ENCODE measurements around the gene HTR3B. TPM values are rescaled to one million over a fixed set of nuclear protein-coding genes. Genes with fewer than 3 reads are reported as not detected.

The HTR3B gene
- total RNA-seq, 4 donors from 2014 or later, result not detected

DNA sequence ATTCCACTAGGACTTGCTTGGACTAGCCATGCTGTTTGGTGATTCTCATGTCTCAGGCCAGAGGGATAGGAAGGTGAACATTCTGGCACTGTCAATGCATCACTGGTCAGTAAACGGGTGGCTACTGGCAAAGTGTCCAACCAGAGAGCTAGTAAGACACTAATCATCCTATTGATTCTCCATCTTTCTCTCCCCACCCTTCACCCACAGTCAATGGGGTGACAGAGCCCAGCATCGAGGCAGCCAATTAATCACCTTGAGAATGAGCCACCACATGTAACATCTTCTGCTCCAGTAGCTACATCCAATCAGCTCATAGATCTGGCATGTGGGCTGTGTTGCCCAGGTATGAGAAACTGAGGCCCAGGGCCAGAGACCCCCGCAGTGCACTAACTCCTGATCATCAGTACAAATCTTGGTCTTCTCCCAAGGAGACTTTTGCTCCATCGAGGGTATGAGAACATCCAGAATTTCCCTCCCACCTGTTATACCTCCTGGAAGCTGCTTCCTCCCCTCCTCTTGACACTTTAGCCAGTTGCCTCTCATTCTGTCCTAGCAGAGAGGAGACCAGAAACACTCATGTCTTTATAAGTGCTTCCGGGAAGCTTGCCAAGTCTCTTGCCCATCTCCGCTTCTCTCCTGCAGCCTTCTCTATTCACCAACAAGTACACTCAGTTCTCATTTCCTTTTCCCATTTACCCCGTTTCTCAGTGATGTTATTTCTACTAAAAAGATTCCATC, 87.3 kb downstream of the HTR3B start:
- H3K4me1 ChIP-seq, result no peaks in the 10 kb centered on the region
- no peak overlapping the region for H3K27ac ChIP-seq
- DNase-seq (no peak), ATAC-seq (no peak)
- in situ Hi-C loops (cut with MboI; ENCODE audit: low sequenced_read_pairs in 4 of 4), result no loop called here
- TF ChIP-seq, protein P1, sequence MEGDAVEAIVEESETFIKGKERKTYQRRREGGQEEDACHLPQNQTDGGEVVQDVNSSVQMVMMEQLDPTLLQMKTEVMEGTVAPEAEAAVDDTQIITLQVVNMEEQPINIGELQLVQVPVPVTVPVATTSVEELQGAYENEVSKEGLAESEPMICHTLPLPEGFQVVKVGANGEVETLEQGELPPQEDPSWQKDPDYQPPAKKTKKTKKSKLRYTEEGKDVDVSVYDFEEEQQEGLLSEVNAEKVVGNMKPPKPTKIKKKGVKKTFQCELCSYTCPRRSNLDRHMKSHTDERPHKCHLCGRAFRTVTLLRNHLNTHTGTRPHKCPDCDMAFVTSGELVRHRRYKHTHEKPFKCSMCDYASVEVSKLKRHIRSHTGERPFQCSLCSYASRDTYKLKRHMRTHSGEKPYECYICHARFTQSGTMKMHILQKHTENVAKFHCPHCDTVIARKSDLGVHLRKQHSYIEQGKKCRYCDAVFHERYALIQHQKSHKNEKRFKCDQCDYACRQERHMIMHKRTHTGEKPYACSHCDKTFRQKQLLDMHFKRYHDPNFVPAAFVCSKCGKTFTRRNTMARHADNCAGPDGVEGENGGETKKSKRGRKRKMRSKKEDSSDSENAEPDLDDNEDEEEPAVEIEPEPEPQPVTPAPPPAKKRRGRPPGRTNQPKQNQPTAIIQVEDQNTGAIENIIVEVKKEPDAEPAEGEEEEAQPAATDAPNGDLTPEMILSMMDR (IDR thresholded peaks at IDR 0.05 in 4 of 5, conservative IDR thresholded peaks at IDR 0.05 in 1 of 5), result no peak
- TF ChIP-seq POLR2A (IDR thresholded peaks at IDR 0.05), result no peak
- no peaks in the 10 kb centered on the region for H3K27me3 ChIP-seq
- intact Hi-C loops (cut with DNase I; ENCODE audit: low total_unique reads), result no loop called here
- H3K4me3 ChIP-seq, result no peak overlapping the region
- H3K9me3 ChIP-seq, result no peaks in the 10 kb centered on the region
- no peaks in the 10 kb centered on the region for H3K36me3 ChIP-seq

DNA sequence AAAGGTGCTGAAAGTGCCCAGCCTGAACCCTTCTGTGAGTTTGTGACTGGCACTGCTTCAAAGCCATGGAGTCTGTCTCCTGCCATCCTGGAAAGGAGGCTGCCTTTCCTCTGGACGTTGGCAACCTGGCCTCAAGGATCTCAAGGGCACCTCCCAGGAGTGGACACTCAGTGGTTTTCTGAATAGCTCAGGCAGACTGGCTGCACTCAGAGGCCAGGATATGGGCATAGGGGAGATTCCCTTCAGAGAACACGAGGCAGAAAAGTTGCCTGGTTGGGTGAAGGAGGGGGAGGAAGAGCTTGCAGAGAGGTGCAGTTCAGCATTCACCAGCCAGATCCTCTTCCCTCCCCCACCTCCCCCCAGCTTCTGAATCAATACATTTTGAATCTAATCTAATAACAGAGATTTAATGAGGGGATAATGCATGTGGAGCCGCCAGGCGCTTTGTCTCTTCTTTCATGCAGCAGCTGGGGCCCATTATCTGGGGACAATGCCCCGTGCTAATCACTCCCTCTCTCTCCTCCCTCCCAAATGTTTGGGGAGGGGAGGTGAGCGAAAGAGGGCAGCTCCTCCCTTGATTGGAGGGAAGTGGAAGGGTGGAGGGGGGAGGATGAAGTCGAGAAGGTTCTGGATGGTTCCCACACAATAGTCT, 88.0 kb downstream of the HTR3B start:
- Histone ChIP-seq H3K4me1 (no peaks in the 10 kb centered on the region), H3K9me3 (no peaks in the 10 kb centered on the region), H3K27me3 (no peaks in the 10 kb centered on the region), H3K4me3 (no peak overlapping the region), H3K27ac (no peak overlapping the region), H3K36me3 (no peaks in the 10 kb centered on the region)
- TF ChIP-seq POLR2A (IDR thresholded peaks at IDR 0.05), result no peak
- TF ChIP-seq, protein P1 (IDR thresholded peaks at IDR 0.05 in 4 of 5, conservative IDR thresholded peaks at IDR 0.05 in 1 of 5), result no peak
- intact Hi-C loops (cut with DNase I; ENCODE audit: low total_unique reads), result no loop called here
- ATAC-seq, result no peak
- in situ Hi-C loops (cut with MboI; ENCODE audit: low sequenced_read_pairs in 4 of 4), result no loop called here
- DNase-seq, result no peak

DNA sequence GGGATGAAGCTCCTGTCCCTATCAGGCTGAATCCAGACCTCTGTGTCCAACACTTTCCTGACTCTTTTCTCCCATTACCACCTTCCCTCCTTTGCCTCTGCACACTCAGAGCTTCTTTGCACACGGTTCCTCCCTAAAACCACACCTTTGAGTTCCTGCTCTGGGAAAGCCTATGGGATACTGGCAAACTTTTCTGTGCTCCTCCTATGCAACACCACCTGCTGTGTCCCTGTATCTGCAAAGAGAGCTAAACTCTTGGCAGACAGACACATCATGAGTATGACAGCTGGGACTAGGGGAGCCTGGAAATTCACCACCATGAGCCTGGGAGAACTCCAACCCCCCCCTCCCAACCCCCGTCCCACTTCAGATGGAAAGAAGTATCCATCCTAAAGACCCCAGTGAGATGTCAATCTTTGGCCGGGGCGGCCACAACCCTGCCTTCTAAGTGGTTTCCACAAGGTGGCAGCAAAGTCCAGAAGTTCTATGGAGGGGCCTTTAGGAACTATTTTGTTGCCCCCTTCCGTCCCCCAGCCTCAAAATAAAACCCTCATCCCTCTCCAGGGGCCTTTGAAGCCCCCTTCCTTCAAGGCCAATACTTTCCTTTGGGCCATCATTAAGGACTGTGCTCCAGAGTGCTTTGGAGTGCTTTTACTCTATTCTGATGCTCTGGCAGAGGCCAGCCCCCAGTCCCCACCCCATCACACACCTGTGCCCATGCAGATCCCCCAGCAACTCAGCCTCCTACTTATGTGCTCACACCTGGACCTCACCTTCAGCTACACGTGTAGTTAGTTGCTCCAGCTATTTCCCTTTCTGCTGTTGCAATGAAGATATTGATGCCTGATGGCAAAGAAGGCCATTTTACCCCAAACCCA, 89.7 kb downstream of the HTR3B start:
- in situ Hi-C loops (cut with MboI; ENCODE audit: low sequenced_read_pairs in 4 of 4), result no loop called here
- H3K4me3 ChIP-seq, result no peak overlapping the region
- H3K36me3 ChIP-seq, result no peaks in the 10 kb centered on the region
- TF ChIP-seq POLR2A (IDR thresholded peaks at IDR 0.05), result no peak
- TF ChIP-seq, protein P1 (IDR thresholded peaks at IDR 0.05 in 4 of 5, conservative IDR thresholded peaks at IDR 0.05 in 1 of 5), result peak; percentile 40 to 83 (median 77)
- peak; percentile 41 to 45 for ATAC-seq
- no peaks in the 10 kb centered on the region for H3K27me3 ChIP-seq
- no peaks in the 10 kb centered on the region for H3K4me1 ChIP-seq
- DNase-seq, result no peak
- no peaks in the 10 kb centered on the region for H3K9me3 ChIP-seq
- intact Hi-C loops (cut with DNase I; ENCODE audit: low total_unique reads), result no loop called here
- no peak overlapping the region for H3K27ac ChIP-seq

Other genes with a start within 250 kb of the HTR3B start
- under 1 TPM in 3 of 4 donors, not detected in 1; 0.24 to 0.61 (median 0.36) TPM for gene TMPRSS5, start 198.5 kb upstream of the HTR3B start, total RNA-seq
- gene ZW10, start 131.1 kb upstream of the HTR3B start, total RNA-seq, result 10 to 100 TPM; 17.3 to 24.3 (median 20.2) TPM
- gene CLDN25, start 125.0 kb upstream of the HTR3B start, total RNA-seq, result not detected
- gene USP28, start 29.2 kb upstream of the HTR3B start, total RNA-seq, result 100 to 1,000 TPM in 1 of 4 donors, 10 to 100 TPM in 3; 56.7 to 141 (median 80.4) TPM
- not detected for gene HTR3A, start 70.3 kb downstream of the HTR3B start, total RNA-seq
- gene ZBTB16, start 154.9 kb downstream of the HTR3B start, total RNA-seq, result 100 to 1,000 TPM; 156 to 250 (median 196) TPM

Data from gastrocnemius medialis (tissue), 4 donors.